ENCODE measurements around the gene CTDSP2. TPM values are rescaled to one million over a fixed set of nuclear protein-coding genes. Genes with fewer than 3 reads are reported as not detected.
A peak's percentile ranks its signal among the peaks of the same experiment; 100 is the strongest.

CTDSP2 gene
- total RNA-seq, 1 experiment from 2014 or later: 44.8 TPM

- DNase-seq (ENCODE audit: low spot score): no peak
These were observed 30.3 kb downstream of the CTDSP2 start for GRCh38 chr12:57816001-57816854.

- no peak for DNase-seq (ENCODE audit: low spot score)
These were observed 31.1 kb downstream of the CTDSP2 start for GRCh38 chr12:57815177-57816000.

DNA sequence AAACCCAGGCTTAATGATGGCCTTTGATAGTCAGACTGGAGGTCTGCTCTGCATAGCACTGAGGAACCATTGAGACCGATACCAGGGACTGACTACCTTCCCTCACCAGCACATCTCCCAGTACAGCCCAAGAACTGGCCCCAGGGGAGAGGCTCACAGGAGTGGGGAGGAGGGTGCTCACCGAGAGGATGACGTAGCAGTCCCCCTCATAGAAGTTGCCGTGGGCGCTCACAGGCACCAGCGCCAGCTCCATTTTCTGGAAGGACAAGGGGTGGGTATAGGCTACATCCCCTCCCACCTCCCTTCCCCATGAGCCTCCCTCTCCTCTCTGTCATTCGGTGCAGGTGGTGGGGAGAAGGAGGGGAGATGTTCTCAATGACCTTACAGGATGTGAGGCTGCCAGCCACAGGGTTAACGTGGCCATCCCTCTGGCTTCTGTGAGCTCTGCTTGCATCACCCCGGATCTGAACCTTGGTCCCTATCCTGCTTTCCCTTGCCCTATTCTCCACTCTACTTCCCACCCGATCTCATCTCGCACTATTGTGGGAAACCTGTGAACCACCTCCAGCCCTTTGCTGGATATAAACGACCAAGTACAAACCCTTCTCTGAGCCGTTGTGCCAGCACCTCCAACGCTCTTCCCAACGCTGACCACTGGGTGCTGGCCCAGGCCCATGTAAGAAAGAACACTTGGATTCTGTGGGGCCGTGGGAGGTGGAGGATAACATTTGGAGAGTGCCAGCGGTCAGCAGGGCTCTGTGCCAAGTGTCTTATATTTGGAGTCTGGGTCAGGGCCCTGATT is 32.4 kb downstream of the CTDSP2 start:
- DNase-seq (ENCODE audit: low spot score): no peak

- no peak for DNase-seq (ENCODE audit: low spot score)
These were observed 33.2 kb downstream of the CTDSP2 start for GRCh38 chr12:57813111-57813970.

DNA sequence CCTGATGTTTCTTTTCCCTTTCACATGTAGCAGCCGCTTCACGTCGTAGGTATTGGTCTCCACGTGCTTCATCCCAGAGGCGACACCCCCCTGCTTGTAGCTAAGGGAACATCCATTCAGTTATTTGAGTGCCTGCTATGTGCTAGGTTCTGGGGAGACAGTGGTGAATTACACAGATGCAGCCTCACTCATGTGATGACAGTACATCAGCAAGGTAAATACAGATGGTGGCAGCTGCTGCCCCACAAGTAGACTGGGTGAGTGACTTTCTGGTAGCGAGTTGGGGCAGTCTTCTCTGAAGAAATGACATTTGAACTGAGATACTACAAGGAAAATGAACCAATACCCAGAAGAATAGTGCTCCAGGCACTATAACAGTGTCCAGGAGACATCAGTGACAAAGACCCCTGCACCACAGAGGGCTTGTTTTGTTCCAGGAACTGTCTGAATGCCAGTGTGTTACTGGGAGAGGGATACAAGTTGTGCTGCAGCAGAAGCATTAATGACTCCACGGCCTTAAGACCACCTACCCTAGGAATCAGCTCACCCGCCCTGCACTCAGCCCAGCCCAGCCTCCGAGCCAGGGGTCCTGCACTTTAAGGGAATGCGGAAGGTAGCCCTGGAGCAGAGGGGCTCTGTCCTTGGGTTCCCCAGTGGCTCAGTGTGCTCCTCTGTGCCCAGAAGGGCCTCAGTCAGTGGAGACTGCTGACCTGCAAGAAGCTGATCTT is 35.3 kb downstream of the CTDSP2 start:
- no peak for DNase-seq (ENCODE audit: low spot score)

GRCh38 chr12:57810450-57810849 is 36.1 kb downstream of the CTDSP2 start:
- DNase-seq (ENCODE audit: low spot score): peak; percentile 31

- no peak for DNase-seq (ENCODE audit: low spot score)
These were observed 37.1 kb downstream of the CTDSP2 start for GRCh38 chr12:57809425-57809824.

DNA sequence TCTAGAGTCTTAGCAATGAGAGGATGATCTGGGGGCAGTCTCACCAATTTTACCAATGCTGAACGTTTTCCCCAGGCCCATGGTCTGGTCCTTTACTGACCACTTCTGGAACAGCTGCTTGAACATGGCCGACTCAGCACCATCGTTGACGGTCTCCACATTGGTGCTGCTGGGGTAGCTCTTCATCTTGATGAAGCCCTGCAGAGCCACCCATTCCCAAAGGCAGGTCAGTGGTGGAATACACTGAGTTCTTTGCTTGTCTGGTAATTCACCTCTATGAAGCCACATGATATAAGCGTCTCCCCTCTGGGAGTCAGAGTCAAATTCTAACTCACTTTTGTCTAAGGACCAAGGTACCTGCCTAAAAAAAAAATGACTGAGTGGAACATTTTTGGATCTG is 38.2 kb downstream of the CTDSP2 start:
- DNase-seq (ENCODE audit: low spot score): no peak

DNA sequence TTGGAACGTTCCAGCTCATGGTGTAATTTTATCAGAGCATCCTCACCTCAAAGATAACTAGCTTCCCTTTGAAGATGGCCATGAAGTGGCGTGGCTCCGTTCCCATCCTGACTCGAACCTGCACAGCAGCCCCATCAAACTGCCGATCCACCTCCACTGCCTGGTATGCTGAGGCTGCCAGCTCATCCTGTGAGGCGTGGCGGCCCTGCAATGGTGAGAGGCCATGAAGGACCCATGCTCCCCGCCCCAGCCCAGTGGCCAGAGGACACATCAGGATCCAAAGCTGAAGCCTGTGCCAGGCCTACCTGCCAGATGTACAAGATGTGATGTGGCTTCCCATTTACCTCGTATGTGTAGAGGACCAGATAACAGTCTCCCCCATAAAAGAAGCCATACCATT is 39.2 kb downstream of the CTDSP2 start:
- DNase-seq (ENCODE audit: low spot score): no peak

- DNase-seq (ENCODE audit: low spot score): no peak
These were observed 39.9 kb downstream of the CTDSP2 start for GRCh38 chr12:57806677-57807076.

DNA sequence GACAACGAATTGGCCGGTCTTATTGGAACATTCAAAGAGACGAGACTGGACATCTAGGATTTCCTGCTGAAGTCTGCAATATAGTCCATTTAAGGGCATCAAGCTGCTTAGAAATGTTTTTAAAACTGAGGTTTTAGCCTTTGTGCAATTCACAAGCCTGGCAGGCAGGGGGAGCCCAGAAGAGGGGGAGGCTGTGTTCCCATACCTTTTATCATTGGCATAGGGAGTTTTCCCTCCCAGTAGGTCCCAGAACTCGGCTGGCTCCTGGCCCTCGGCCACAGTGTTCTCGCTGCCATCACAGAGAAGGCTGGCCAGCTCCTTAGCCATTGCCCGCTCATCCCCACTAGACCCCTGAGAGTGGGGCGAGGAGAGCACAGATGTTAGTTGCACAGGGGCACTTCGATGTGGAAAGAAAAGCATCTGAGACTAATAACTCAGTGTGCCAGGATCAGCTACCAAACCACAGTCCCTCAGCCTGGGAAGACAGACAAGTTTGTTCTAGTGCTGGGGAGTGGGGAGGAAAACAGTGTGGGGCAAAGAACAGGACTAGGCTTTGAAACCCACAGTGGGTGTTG is 43.1 kb downstream of the CTDSP2 start:
- DNase-seq (ENCODE audit: low spot score): peak; percentile 41

GRCh38 chr12:57802607-57803006 is 43.9 kb downstream of the CTDSP2 start:
- no peak for DNase-seq (ENCODE audit: low spot score)

GRCh38 chr12:57800965-57801364 is 45.6 kb downstream of the CTDSP2 start:
- no peak for DNase-seq (ENCODE audit: low spot score)

DNA sequence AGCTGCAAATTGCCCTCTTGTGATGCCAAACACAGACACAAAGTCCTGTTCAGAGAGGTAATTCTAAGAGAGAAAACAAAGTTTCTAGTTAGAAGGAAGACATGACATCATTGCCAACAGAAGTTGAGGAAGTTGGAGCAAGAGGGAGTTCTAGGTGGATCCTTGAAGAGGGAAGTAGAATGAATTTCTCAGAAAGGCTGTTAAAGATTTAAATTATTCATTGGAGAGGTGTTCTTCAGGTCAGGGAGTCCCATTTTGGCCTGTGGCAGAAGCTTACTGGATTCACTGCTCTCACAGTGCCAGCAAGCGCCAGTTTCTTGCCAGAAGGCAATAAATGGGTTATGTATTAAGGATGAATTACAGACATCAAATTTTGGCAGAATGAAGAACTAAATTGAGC is 48.6 kb downstream of the CTDSP2 start:
- no peak for DNase-seq (ENCODE audit: low spot score)

GRCh38 chr12:57796996-57797395 is 49.5 kb downstream of the CTDSP2 start:
- no peak for DNase-seq (ENCODE audit: low spot score)

GRCh38 chr12:57795354-57795753 is 51.2 kb downstream of the CTDSP2 start:
- DNase-seq (ENCODE audit: low spot score): no peak

DNA sequence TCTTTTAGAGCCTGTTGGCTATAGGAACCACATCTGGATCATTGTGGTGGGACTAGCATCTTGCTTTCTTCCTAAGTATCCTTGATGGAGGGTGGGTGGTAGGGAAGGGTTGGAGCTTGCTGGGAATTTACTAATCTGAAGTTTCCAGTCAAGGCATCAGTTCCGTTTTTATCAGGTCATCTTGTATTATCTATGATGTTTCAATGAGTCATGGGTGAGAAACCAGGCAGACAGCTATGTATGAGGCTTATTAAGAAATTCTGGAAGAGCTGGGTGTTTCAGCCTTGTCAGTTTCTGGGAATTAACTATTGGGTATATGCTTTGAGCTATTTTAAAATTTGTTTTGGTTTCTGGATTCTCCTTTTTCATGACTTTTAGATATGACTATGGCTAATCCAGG is 52.6 kb downstream of the CTDSP2 start:
- DNase-seq (ENCODE audit: low spot score): no peak

DNA sequence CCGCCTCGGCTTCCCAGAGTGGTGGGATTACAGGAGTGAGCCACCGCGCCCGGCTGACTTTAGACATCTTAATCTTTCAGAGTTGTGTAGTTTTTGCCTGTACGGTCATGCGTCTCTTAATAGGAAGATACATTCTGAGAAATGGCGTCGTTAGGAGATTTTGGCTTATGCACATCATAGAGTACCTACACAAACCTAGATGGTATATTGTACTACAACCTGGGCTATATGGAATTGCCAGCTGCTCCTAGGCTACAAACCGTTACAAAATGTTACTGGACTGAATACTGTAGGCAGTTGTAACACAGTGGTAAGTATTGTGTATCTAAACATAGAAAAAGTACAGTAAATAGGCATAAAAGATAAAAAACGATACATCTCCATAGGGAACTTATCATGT is 62.7 kb downstream of the CTDSP2 start:
- no peak for DNase-seq (ENCODE audit: low spot score)

GRCh38 chr12:57783466-57783801 is 63.1 kb downstream of the CTDSP2 start:
- no peak for DNase-seq (ENCODE audit: low spot score)

All from H4 (cell line).